H1 (cell line): ENCODE results near the gene AHI1. TPM values are rescaled to one million over a fixed set of nuclear protein-coding genes. Genes with fewer than 3 reads are reported as not detected.

Experiments used
- BRCA1 ChIP-seq: IDR thresholded peaks from 2 replicates; pipeline ENCODE4 v1.6.1; 2012; ENCODE audit warnings: low read depth, low read length, improper control_type of control experiment
- CREB1 ChIP-seq: IDR thresholded peaks from 2 replicates; pipeline ENCODE4 v1.6.1; 2012; ENCODE audit warnings: inconsistent platforms
- NANOG ChIP-seq: IDR thresholded peaks from 2 replicates; pipeline ENCODE4 v1.6.1; 2011; ENCODE audit warnings: low read length, low read depth, mild to moderate bottlenecking, inconsistent platforms; ENCODE audit not compliant: insufficient read depth, poor library complexity, severe bottlenecking
- PHF8 ChIP-seq: fragments of 200-600 bp; sonication (generic); conservative IDR thresholded peaks from 2 replicates; pipeline ENCODE4 v1.7.1; 2012; ENCODE audit warnings: low read depth, mild to moderate bottlenecking, inconsistent platforms, low read length, moderate library complexity
- RXRA ChIP-seq: IDR thresholded peaks from 2 replicates; pipeline ENCODE4 v1.6.1; 2011; ENCODE audit warnings: low read depth, mild to moderate bottlenecking, low read length, moderate library complexity; ENCODE audit not compliant: insufficient read depth
- TAF7 ChIP-seq: optimal IDR thresholded peaks from 2 replicates; pipeline ENCODE3; 2011; ENCODE audit warnings: low read depth, mild to moderate bottlenecking, inconsistent platforms, low read length, moderate library complexity, borderline replicate concordance
- TCF12 ChIP-seq: IDR thresholded peaks from 2 replicates; pipeline ENCODE4 v1.6.1; 2011; ENCODE audit warnings: low read depth, mild to moderate bottlenecking, low read length
- ZNF274 ChIP-seq: IDR thresholded peaks from 2 replicates; pipeline ENCODE4 v1.7.0; 2012; ENCODE audit warnings: low read length, borderline replicate concordance; ENCODE audit errors: extremely low read depth
- polyA plus RNA-seq, 7 experiments: library from polyadenylated mRNA; depleted of rRNA in 3 of 7; stranded (reverse) in 5 of 7; unstranded in 2 of 7; fragments of >200 nt in 5 of 7; fragments of 200-250 nt in 2 of 7; gene quantifications; 1 replicate in 5 of 7; 2 replicates in 1 of 7; 4 replicates in 1 of 7; pipeline versions ENCODE4 v1.2.1 to v1.2.3, GENCODE V29; 2011 to 2013; ENCODE audit warnings: missing spikeins in 2 of 7, mixed read lengths in 2 of 7
- total RNA-seq: library from RNA; stranded (reverse); fragmentation: NEBNext Ultra II Directional; extraction: Animal tissue kit (Norgen Biotek cat#: 25700); gene quantifications from 2 replicates; pipeline ENCODE4 v1.2.1, GENCODE V29; 2021

AHI1 gene
- total and polyA plus RNA-seq, 2 of the 8 experiments (the other 6 are each of a cell fraction or from before 2014, with no cell fraction given) = 4.2 to 19.6 TPM

DNA sequence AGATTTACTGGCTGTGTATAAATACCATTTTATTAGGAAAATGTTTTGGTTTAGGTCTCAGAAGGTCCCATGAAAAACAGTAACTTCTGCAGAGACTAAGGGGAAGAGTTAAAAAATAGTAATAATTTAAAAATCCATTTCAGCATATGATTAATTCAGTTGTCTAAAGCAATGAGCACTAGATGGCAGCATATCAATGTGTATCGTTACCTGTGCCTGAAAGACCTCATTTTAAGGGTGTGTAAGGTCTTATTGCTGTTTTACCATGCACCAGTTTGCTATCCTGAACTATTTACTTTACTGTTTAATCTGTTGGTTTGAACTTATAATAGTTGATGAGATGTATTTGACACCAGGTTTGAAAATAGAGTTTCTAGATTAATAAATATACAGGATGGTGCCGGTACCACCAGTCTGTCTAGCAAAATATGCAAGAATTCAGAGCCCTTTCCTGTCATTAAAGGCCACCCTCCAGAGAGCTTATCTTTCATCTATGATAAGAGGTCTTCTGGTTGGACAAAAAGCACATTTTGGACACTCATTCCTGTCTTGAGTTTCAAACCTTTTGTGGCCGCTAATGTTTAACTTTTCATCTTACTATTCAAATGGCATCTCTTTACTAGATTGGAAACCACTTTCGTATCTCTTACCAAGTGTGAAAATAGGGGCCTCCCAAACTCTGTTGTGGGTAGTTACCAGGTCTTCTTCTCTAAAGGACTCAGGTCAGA is 8.9 kb upstream of the AHI1 start (continued):
- TF ChIP-seq ZNF274 (no peak), TCF12 (no peak), BRCA1 (no peak), NANOG (no peak), PHF8 (no peak), RXRA (no peak), TAF7 (no peak), CREB1 (no peak)
- TF ChIP-seq, all 59 proteins: peak for 2
